ENCODE results near the gene UCHL3.

DNA sequence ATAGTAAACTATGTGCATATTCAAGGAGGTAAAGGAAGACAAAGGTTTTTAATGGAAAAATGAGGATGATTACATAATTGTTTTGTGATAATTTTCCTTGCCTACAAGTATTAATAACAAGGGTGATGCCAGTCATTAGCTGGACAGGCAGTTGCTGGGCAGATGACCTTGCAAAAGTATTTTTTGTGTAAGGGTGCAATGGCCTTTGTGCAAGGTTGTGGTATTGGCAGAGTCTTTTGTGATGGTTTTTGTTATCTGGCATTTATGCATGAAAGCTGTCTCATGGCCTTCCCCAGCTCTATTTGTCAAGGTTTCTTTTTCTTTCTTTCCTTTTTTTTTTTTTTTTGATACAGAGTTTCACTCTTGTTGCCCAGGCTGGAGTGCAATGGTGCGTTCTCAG is 7.6 kb upstream of the UCHL3 start:
- TF ChIP-seq EZH2 (IDR thresholded peaks at IDR 0.05; ENCODE audit: insufficient read depth, poor library complexity, severe bottlenecking), result no peak
- TF ChIP-seq EZH2phosphoT487 (IDR thresholded peaks at IDR 0.05; ENCODE audit: insufficient read depth, low read depth), result no peak
